GM19328 (cell line): ENCODE data around the gene EXOC4.

Source experiments
- ATAC-seq: cut with Tn5 transposase; IDR thresholded peaks from one replicate; pipeline ENCODE4 v1.9.1; 2021; ENCODE audit warnings: mild to moderate bottlenecking, moderate library complexity; ENCODE audit not compliant: unreplicated experiment

The EXOC4 gene

GRCh38 chr7:133360201-133360600, 107.3 kb downstream of the EXOC4 start:
- ATAC-seq, result no peak

DNA sequence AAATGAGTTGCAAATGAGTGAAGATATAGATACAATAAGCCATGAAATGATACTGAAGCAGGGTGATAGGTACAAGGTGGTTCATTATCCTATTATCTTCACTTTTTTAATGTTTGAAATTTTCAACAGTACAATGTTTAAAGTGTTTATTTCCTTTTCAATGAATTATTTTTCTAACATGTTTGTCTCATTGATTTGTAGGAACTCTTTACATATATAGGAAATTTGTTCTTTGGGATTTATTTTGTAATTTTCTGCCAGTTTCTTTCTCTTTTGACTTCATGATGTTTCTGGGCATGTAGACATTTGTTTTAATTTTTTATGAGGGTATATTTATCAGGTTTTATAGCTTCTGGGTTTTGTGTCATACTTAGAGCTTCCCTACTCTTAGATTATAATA, 108.9 kb downstream of the EXOC4 start:
- no peak for ATAC-seq

- ATAC-seq, result no peak
Observed at GRCh38 chr7:133364959-133365690, 112.2 kb downstream of the EXOC4 start.

GRCh38 chr7:133365917-133366316, 113.0 kb downstream of the EXOC4 start:
- no peak for ATAC-seq

DNA sequence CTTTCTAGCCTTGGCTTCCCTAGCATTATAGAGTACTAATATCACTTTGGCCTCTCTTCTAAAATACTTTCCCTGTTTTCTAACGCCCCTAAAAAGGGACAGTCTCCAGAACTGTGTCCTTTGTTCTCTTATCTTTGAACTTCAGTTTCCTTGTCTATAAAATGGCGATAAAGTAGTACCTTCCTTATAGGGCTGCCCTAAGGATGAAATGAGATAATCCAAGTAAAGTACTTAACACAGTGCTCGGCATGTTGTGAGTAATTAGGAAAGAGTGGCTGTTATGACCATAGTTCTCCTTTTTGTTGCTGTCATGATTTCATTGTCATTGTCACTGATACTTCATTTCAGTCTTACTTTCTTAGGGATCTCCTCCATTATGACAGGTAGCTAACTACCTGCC, 114.7 kb downstream of the EXOC4 start:
- no peak for ATAC-seq

DNA sequence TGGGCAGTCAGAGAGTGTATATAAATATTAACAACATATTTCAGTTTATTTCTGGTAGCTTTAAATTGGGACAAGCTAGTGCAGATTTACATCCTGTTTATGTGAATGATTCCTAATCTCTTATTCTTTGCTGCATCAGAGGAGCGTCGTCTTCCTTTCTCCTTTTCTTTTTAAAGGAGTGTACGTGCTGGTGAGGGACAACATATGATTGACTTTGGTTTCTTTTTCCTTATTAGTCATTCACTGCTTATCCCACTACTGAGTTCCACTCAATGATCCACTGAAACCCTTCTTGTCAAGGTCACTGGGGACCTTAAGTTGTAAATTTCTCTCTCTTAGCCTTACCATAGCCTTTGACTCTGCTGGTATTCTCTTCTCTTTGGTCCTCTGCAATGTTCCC, 116.3 kb downstream of the EXOC4 start:
- no peak for ATAC-seq

GRCh38 chr7:133371616-133372015, 118.7 kb downstream of the EXOC4 start:
- no peak for ATAC-seq

DNA sequence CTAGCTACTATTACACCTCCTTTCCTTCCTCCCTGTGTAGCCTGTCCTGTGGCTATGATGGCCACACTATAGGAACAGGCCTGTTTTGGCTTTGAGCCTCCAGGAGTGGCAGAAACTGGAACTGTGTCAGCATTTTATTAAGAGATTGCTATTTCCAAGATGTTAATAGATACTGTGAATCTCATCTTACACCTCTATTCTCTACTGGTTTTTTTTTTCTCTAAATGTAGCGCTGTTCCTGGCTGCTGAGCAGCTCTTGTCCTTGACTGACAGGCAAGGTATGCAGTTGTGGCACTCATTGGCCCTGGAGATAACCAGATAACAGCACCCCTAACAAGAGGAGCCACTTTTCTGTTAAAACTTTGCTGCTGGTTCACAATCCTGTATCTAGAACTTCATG, 119.5 kb downstream of the EXOC4 start:
- ATAC-seq, result no peak

DNA sequence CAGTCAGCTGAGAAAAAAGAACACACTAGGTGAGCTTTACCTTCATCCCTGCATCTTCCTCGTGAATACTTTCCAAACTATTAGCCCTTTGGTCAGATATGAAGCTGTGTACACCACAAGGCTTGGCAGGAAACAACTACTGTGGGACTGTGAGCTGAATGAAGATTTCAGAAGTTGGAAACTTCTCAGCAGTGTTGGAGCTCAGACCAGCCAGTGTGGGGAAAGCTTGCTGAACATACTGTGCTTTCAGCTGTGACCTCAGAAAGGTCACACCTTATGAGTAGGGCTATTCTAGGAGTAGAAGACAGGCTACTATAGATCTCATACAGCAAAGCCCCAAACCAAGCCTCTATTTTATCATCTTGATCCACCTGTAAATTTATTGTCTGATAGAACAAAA, 123.6 kb downstream of the EXOC4 start:
- no peak for ATAC-seq

DNA sequence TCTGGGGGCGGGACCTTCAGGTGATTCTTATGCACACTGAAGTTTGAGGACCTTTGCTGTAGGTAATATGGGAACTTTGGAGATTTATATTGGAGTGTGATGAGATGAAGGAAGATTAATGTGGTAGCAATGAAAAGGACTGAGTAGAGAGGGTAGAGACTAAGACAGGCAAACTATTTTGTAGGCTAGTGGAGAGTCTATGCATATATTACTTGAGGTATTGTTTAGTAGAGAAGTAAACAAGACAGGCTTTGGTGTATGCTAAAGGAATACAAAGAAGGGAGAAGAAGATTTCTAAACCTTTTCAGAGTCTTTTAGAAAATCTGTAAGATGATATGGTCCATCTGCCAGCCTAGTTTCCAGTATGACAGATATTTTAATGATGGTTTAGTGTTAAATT, 129.1 kb downstream of the EXOC4 start:
- ATAC-seq, result no peak

GRCh38 chr7:133382775-133383559, 130.1 kb downstream of the EXOC4 start:
- ATAC-seq, result no peak

DNA sequence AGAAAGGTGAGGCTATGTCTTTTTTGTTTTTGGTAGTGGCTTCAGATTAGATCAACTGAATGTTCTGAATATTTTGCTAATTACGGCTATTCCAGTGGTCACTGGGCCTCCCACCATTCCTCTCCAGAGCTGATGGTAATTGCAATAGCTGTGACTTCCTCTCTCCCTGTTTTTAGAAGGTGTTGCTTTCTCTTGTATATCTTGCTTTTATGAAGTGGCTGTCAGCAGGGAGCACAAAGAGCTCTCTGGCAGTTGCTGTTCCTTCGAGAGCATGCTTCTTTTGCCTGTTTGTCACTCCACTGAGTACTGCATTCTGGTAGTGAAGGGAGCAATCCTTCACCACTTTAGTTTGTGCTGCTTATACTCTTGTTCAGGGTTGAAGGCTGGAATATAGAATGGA, 133.3 kb downstream of the EXOC4 start:
- ATAC-seq, result no peak

DNA sequence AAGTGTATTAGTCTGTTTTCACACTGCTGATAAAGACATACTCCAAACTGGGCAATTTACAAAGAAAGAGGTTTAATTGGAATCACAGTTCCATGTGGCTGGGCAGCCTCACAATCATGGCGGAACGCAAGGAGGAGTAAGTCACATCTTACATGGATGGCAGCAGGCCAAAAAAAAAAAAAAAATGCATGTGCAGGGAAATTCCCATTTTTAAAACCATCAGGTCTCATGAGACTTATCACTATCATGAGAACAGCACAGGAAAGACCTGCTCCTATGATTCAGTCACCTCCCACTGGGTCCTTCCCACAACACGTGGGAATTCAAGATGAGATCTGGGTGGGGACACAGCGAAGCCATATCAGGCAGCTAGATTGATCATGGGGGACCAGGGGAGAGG, 136.8 kb downstream of the EXOC4 start:
- no peak for ATAC-seq

DNA sequence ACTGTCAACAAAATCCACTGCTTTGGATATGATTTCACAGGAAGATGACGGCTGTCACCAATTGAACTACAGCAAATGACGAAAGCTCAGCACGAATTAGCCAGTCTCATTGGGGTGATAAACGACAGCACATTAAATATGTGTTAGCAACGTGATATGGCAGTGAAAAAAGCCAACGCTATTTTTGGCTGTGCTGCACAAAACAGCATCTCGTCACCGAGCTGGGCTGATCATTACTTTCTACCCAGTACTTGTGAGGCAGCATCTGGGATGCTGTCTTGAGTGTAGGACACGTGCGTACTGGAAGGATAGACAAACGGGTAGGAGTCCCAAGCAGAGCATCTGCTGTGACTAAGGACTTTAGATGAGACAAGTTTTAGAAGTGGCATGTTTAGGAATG, 138.3 kb downstream of the EXOC4 start:
- no peak for ATAC-seq

GRCh38 chr7:133394369-133394768, 141.5 kb downstream of the EXOC4 start:
- no peak for ATAC-seq

DNA sequence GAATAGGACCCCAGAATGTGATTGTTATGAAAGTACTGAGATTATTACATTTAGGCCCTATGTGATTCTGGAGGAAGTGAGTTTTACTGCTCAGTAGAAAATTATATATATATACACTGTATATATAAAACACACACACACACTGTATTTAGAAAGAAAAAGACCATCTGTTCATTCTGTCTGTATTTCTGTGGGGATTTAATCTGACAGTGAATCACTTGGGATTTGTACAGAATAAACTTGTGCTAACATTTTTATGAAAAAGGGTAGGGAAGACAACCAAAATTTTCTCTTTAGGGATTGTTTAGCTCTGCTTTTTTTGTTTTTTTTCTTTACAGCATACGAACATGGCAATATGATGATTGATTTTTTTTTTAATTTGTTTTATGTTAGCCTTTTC, 142.7 kb downstream of the EXOC4 start:
- no peak for ATAC-seq

- ATAC-seq, result no peak
Observed at GRCh38 chr7:133398506-133398905, 145.6 kb downstream of the EXOC4 start.

DNA sequence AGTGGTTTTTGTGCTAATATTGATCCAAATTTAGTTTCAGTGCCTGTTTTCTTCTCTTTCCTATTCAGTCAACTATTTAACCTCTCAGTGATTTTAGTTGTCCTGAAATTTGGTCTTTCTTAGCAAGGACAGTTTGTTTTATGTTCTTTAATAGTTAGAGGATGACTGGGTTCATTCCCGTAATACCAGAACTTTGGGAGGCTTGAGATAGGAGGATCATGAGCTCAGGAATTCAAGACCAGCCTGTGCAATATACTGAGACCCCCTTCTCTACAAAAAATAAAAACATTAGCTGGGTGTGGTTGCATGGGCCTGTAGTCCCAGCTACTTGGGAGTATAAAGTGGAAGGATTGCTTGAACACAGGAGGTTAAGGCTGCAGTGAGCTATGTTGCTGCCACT, 148.3 kb downstream of the EXOC4 start:
- no peak for ATAC-seq

- ATAC-seq, result no peak
Observed at GRCh38 chr7:133408212-133408611, 155.3 kb downstream of the EXOC4 start.

DNA sequence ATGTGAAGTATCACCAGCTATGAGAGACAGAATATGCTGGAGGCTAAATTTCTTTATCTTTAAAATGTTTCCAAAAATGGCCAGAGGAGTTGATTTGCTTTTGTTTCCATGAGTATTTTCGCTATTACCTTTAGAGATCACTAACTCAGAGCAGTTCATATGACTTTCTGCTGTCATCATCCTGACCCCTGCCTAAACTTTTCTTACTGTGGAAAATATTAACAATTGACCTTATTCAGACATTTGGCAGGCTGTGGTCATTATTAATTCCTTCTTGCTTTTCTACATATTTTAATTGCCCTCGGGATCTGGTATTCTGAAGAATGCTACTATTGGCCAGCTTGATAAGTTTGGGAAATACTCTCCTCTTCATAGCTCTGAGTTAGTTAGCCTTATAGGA, 156.5 kb downstream of the EXOC4 start:
- no peak for ATAC-seq

DNA sequence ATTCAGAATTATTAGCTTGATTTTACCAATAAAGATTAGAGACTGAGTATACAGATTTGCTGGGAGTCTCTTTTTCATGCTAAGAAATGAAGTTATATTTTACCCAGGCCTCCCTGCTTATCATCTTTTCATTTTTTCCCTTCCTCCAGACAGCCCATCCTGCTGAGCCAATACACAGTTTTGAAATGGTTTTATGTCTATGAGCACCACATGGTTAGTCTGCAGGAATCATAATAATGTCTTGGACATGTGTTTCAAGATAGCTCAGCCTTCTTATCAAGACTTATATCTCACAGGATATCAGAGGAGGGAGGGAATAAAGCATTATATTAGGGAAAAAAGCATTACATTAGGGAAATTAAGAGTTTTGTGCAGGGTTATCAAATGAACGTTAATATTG, 157.1 kb downstream of the EXOC4 start:
- ATAC-seq, result no peak

- no peak for ATAC-seq
Observed at GRCh38 chr7:133411395-133411794, 158.5 kb downstream of the EXOC4 start.

DNA sequence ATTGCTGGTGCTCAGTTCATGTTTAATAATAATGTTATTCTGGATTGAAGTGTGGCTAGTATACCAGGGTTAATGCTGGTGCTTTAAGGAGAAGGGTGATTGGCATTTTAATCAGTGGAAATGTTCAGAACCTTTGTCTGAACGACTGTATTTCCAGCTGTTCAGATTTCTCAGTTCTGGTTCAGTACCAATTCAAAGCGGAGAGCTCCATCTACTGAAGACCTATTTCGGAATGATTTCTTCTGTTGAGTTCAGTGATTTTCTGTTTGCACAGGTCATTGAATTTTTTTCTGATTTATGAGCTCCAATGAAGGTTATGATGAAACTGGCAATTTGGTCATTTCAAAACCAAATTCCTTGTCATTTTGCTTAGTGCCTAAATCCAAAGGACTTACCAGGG, 160.1 kb downstream of the EXOC4 start:
- no peak for ATAC-seq
